Activated naive CD4-positive, alpha-beta T cell treated with anti-CD3 and anti-CD28 coated beads, Interleukin-2, amount 10 ng/mL, durations not matched to agents 7 days and 5 days (primary cell): ENCODE measurements around the gene AMIGO2.

Source experiments
- CTCF ChIA-PET: fragments of 350-600 bp; sonication (Branson Sonifier 250); formaldehyde crosslinking; loops from one replicate; lab custom pipeline; 2021; ENCODE audit warnings: antibody characterized with exemption; lab: Charles Lee
- DNase-seq: peaks from one replicate; pipeline ENCODE4 v3.0.0-alpha.2; 2020
- H3K27ac Mint-ChIP-seq: one replicate; pipeline ENCODE4 v1.8.0; 2021; ENCODE audit warnings: mild to moderate bottlenecking, moderate library complexity, mixed read lengths
- H3K27me3 Mint-ChIP-seq: one replicate; pipeline ENCODE4 v1.8.0; 2021; ENCODE audit warnings: mild to moderate bottlenecking, mixed read lengths
- H3K36me3 Mint-ChIP-seq: one replicate; pipeline ENCODE4 v1.8.0; 2021; ENCODE audit warnings: mixed read lengths
- H3K4me1 Mint-ChIP-seq: one replicate; pipeline ENCODE4 v1.8.0; 2021; ENCODE audit warnings: mixed read lengths
- H3K4me3 Mint-ChIP-seq: one replicate; pipeline ENCODE4 v1.8.0; 2021; ENCODE audit warnings: mild to moderate bottlenecking, moderate library complexity, mixed read lengths
- H3K9me3 Mint-ChIP-seq: one replicate; pipeline ENCODE4 v1.8.0; 2021; ENCODE audit warnings: mixed read lengths

Gene AMIGO2

DNA sequence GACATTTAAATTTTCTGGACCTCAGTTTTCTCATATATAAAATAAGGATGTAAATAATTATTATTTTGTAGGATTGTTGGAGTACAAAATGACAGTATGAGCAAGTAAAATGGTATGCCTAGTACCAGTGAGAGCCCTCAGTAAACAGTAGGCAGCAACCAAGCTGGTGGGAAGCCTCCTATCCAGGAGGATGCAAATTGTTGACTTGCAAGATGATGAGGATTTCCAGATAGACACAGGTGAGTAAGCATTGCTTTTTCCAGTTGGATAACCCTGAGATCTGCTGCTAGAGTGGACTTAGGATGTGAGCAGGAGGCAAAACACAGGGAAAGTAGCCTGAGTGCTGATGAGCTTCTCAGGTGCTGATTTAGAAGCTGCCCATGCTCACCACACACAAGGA is 28.2 kb upstream of the AMIGO2 start:
- peaks cover 28% of the 10 kb centered on the region for H3K36me3 Mint-ChIP-seq
- DNase-seq: no peak
- H3K4me3 Mint-ChIP-seq: no peak overlapping the region
- CTCF ChIA-PET: no interaction called here
- peaks cover 28% of the 10 kb centered on the region for H3K4me1 Mint-ChIP-seq
- H3K27ac Mint-ChIP-seq: no peak overlapping the region
- H3K9me3 Mint-ChIP-seq: no peaks in the 10 kb centered on the region
- H3K27me3 Mint-ChIP-seq: no peaks in the 10 kb centered on the region

DNA sequence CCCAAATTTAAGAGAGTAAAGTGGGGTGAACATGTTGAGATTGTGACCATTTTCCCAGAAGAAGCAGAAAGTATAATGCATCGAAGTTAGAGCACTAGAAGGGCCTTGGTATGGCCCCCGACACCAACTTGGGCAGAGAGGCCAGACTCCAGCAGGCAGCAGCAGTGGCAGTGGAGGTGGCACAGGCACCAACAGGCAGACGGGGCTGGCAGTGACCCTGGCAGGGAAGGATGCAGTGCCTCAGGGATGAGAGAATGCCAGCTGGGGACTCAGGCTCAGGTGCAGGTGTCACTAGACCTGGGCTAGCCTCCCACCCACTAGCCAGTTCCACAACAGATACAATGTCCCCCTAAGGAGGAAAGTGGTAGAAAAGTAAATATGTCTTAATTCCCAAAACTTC is 27.7 kb upstream of the AMIGO2 start:
- Mint-ChIP-seq H3K4me3 (no peak overlapping the region), H3K27me3 (no peaks in the 10 kb centered on the region), H3K36me3 (peaks cover 28% of the 10 kb centered on the region), H3K9me3 (no peaks in the 10 kb centered on the region), H3K27ac (no peak overlapping the region), H3K4me1 (peaks cover 23% of the 10 kb centered on the region)
- no peak for DNase-seq
- CTCF ChIA-PET: no interaction called here

GRCh38 chr12:47105914-47106674 is 26.3 kb upstream of the AMIGO2 start:
- Mint-ChIP-seq H3K36me3 (peaks cover 26% of the 10 kb centered on the region), H3K27me3 (no peaks in the 10 kb centered on the region), H3K27ac (no peak overlapping the region), H3K9me3 (no peaks in the 10 kb centered on the region), H3K4me1 (peaks cover 11% of the 10 kb centered on the region), H3K4me3 (no peak overlapping the region)
- CTCF ChIA-PET: no interaction called here
- DNase-seq: no peak

- no peak for DNase-seq
- CTCF ChIA-PET: interaction anchor here (1.0 kb wide), 1 partner anchor 305 kb away, joined by 3 read pairs; no protein-coding TSS in a partner anchor
- Mint-ChIP-seq H3K36me3 (peaks cover 9% of the 10 kb centered on the region), H3K27ac (no peak overlapping the region), H3K4me3 (no peak overlapping the region), H3K9me3 (no peaks in the 10 kb centered on the region), H3K4me1 (no peaks in the 10 kb centered on the region), H3K27me3 (no peaks in the 10 kb centered on the region)
These were observed 23.3 kb upstream of the AMIGO2 start for GRCh38 chr12:47102845-47103651.

DNA sequence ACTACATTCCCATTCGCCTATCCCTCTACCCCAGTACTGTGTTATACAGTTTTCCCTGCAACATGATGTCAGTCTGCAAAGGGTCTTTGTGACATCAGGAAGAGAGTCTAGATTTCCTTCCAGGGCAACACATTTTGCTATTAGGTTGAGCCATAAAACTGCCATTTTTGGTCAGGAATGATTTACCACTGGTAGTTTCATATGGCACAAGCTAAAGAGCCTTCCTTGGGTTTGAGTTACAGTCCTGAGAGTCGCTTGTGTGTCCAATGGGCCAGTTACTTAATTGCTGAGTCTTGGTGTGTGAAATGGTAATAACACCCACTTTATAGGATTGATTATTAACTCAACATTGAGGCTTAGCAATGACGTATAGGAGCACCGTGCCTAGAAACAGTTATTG is 22.6 kb upstream of the AMIGO2 start:
- Mint-ChIP-seq H3K4me3 (no peak overlapping the region), H3K4me1 (no peaks in the 10 kb centered on the region), H3K9me3 (no peaks in the 10 kb centered on the region), H3K36me3 (peaks cover 9% of the 10 kb centered on the region), H3K27me3 (no peaks in the 10 kb centered on the region), H3K27ac (no peak overlapping the region)
- CTCF ChIA-PET: interaction anchor here (1.0 kb wide), 1 partner anchor 305 kb away, joined by 3 read pairs; no protein-coding TSS in a partner anchor
- no peak for DNase-seq

DNA sequence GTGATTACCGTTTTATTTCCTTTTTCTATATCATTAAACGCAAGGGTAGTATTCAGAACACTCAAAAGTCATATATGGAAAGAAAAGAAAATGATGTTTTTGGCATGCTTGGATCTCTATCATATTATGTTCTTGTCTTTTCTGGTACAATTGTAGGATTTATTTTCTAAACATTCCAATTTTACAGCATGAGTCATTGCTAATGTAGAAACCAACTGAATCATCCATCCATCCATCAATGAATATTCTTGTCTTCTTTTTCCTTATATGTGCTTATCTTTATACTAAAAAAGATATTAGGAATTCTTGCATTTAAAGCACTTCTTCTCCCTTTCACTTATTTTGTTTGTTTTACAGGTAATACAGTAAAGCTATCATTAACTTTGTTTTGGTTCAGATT is 20.4 kb upstream of the AMIGO2 start:
- Mint-ChIP-seq H3K36me3 (peaks cover 3% of the 10 kb centered on the region), H3K4me3 (no peak overlapping the region), H3K9me3 (no peaks in the 10 kb centered on the region), H3K27ac (no peak overlapping the region), H3K4me1 (peaks cover 6% of the 10 kb centered on the region), H3K27me3 (no peaks in the 10 kb centered on the region)
- CTCF ChIA-PET: no interaction called here
- no peak for DNase-seq

- Mint-ChIP-seq H3K4me1 (peaks cover 12% of the 10 kb centered on the region), H3K27me3 (no peaks in the 10 kb centered on the region), H3K4me3 (no peak overlapping the region), H3K36me3 (peaks cover 4% of the 10 kb centered on the region), H3K27ac (no peak overlapping the region), H3K9me3 (no peaks in the 10 kb centered on the region)
- CTCF ChIA-PET: no interaction called here
- DNase-seq: no peak
These were observed 19.9 kb upstream of the AMIGO2 start for GRCh38 chr12:47099610-47100009.

DNA sequence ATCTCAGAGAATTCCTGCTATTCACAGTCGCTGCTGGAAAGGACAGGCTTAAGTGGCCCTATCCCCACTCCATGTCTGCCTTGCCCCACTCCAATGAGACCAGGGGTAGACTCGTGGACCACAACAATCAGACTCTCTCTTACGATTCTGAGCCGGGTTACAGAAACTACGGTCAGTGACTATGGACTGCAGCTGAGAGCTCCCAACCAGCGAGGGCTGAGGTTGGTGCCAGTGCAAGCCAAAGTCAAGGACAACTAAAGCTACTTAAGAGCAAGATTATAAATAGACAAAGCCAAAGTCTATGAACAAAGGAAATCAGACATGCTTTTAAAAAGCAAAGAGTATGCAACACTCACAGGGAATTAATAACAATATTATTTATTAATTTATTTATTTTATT is 18.3 kb upstream of the AMIGO2 start:
- DNase-seq: no peak
- Mint-ChIP-seq H3K4me3 (no peak overlapping the region), H3K36me3 (peaks cover 4% of the 10 kb centered on the region), H3K4me1 (peaks cover 13% of the 10 kb centered on the region), H3K27ac (no peak overlapping the region), H3K27me3 (no peaks in the 10 kb centered on the region), H3K9me3 (no peaks in the 10 kb centered on the region)
- CTCF ChIA-PET: no interaction called here

GRCh38 chr12:47097276-47097896 is 17.6 kb upstream of the AMIGO2 start:
- peaks cover 4% of the 10 kb centered on the region for H3K36me3 Mint-ChIP-seq
- peaks cover 13% of the 10 kb centered on the region for H3K4me1 Mint-ChIP-seq
- H3K9me3 Mint-ChIP-seq: peaks cover under 1% of the 10 kb centered on the region
- CTCF ChIA-PET: interaction anchor here (0.7 kb wide), 1 partner anchor 19 kb away, joined by 3 read pairs; no protein-coding TSS in a partner anchor
- H3K27me3 Mint-ChIP-seq: no peaks in the 10 kb centered on the region
- no peak overlapping the region for H3K4me3 Mint-ChIP-seq
- no peak overlapping the region for H3K27ac Mint-ChIP-seq
- DNase-seq: no peak

GRCh38 chr12:47095446-47096236 is 15.9 kb upstream of the AMIGO2 start:
- H3K27ac Mint-ChIP-seq: no peak overlapping the region

DNA sequence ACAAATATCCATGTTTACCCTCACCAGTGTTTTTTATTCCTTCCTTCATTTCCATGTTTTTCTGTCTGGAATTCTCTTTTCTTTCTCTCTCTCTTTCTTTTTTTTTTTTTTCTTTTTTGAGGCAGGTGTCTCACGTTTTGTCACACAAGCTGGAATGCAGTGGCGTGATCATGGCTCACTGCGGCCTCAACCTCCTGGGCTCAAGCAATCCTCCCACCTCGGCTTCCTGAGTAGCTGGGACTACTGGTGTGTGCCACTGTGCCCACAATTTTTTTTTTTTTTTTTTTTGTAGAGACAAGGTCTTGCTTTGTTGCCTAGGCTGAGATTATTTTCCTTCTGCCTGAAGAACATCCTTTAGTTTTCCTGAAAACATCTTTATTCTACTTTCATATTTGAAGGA is 15.0 kb upstream of the AMIGO2 start:
- CTCF ChIA-PET: no interaction called here
- Mint-ChIP-seq H3K9me3 (peaks cover 9% of the 10 kb centered on the region), H3K4me1 (peaks cover 13% of the 10 kb centered on the region), H3K4me3 (no peak overlapping the region), H3K27me3 (no peaks in the 10 kb centered on the region), H3K27ac (no peak overlapping the region), H3K36me3 (peaks cover 11% of the 10 kb centered on the region)
- no peak for DNase-seq

More at GRCh38 chr12:47095446-47096236, 15.9 kb upstream of the AMIGO2 start:
- H3K36me3 Mint-ChIP-seq: peaks cover 7% of the 10 kb centered on the region
- CTCF ChIA-PET: interaction anchor here (1.2 kb wide), 1 partner anchor 8 kb away, joined by 3 read pairs; no protein-coding TSS in a partner anchor
- H3K4me1 Mint-ChIP-seq: peaks cover 13% of the 10 kb centered on the region
- DNase-seq: no peak
- H3K27me3 Mint-ChIP-seq: no peaks in the 10 kb centered on the region
- no peak overlapping the region for H3K4me3 Mint-ChIP-seq
- H3K9me3 Mint-ChIP-seq: peaks cover 6% of the 10 kb centered on the region

DNA sequence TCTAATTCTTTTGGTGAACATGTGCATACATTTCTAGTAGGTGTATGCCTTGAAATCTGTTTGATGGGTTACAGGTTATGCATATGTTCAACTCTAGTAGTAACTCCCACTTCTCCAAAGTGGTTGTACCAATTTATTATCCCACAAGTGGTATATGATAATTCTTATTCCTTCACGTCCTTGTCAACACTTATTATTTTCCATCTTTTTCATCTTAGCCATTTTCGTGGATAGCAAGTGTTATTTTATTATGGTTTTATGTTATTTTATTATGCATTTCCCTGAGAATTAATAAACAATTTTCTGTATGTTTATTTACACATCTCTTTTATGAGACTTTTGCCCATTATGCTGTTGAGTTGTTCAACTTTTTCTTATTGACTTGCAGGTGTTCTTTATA is 11.2 kb upstream of the AMIGO2 start:
- H3K27ac Mint-ChIP-seq: no peak overlapping the region
- H3K9me3 Mint-ChIP-seq: peaks cover 11% of the 10 kb centered on the region
- H3K4me3 Mint-ChIP-seq: no peak overlapping the region
- H3K4me1 Mint-ChIP-seq: peaks cover 20% of the 10 kb centered on the region
- CTCF ChIA-PET: no interaction called here
- H3K36me3 Mint-ChIP-seq: peaks cover 15% of the 10 kb centered on the region
- no peak for DNase-seq
- H3K27me3 Mint-ChIP-seq: no peaks in the 10 kb centered on the region

DNA sequence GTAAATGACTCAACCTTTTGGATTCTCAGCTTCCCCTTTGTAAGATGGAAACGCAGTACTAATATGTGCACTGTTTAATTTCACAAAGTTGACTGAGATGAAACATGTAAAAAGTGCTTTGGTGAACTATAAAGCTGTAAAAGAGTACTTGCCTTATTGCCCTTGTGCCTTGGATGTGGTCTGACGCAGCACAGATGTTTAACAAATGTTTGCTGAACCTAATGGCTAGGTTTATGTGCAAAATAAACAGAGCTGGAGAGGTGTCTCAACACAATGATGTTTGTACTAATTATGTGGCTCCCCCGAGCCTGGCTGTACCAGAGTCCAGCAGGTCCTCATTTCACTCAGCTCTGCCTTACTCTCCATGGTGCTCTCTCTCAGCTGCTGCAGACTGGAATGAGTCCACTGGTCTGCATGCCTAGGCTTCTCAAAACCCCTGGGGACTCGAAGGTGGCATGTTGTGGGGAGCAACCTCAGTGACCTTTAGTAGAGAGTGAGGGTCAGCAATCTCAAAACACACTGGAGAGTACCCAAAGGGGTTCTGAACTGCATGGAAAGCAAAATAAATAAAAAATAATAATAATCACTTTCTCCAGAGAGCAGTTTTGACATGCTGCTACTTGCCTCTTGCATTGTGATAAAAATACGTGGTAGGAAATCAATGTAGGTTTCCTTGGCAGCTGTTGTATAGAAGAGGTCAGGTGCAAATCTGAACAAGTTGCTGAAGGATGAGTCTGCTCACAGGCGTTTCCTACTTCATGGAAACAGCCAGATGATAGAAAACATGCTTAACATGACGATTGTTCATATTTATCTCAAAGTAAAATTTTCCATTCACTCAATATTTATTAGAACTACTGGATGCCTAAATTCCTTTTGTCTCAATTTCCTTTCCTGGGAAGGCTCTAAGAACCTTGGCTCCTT is 8.5 kb upstream of the AMIGO2 start:
- no peak for DNase-seq
- H3K4me1 Mint-ChIP-seq: peaks cover 34% of the 10 kb centered on the region
- peaks cover 11% of the 10 kb centered on the region for H3K9me3 Mint-ChIP-seq
- H3K27me3 Mint-ChIP-seq: no peaks in the 10 kb centered on the region
- CTCF ChIA-PET: no interaction called here
- H3K27ac Mint-ChIP-seq: no peak overlapping the region
- H3K4me3 Mint-ChIP-seq: no peak overlapping the region
- peaks cover 13% of the 10 kb centered on the region for H3K36me3 Mint-ChIP-seq
